Measurements from ENCODE around the gene HPS3.

DNA sequence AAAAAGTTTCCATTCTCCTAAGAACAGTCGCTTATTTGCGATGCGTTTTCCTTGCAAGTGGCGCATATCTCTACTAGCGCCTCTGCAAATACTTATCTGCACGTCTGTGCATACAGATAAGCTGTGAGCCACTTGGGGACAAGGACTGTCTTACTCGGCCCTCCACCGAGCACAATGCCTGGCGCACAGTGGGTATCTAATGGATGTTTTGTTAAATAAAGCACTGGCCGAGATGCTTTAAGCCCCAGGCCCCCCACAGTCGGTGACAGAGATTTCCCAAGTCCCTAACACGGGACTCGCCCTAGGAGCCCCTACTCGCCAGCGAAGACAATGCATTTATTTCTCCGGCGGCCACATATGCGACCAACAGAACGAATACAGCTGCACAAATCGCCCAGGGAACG, 43.6 kb upstream of the HPS3 start:
- TF ChIP-seq POLR2AphosphoS5 (IDR thresholded peaks at IDR 0.05; ENCODE audit: low read depth, low read length) (no peak), POLR2A (IDR thresholded peaks at IDR 0.05; ENCODE audit: low read depth, low read length) (no peak)

Data from GM12892 (cell line).